DOHH2 (cell line): ENCODE results near the gene CTAGE1.
"Not testable (repeated sequence)": the region's sequence is repeated elsewhere in the genome, so short reads cannot be mapped to it uniquely, and the experiment has no call there.

ENCODE experiments used
- H3F3A ChIP-seq: fragments of 200-600 bp; sonication (generic), shearing (Covaris generic); 2 replicates; pipeline ENCODE4 v1.6.0; 2016; ENCODE audit warnings: antibody characterized with exemption, mild to moderate bottlenecking; ENCODE audit not compliant: control insufficient read depth, insufficient read depth
- H3K27ac ChIP-seq: fragments of 200-600 bp; sonication (generic); 2 replicates; pipeline ENCODE4 v1.5.1; 2014; ENCODE audit warnings: low read depth, mild to moderate bottlenecking, low read length, moderate library complexity
- H3K27me3 ChIP-seq: fragments of 200-600 bp; sonication (generic); 2 replicates; pipeline ENCODE4 v1.6.1; 2014; ENCODE audit warnings: mild to moderate bottlenecking, low read length, mixed read lengths; ENCODE audit not compliant: control insufficient read depth
- H3K36me3 ChIP-seq: fragments of 200-600 bp; sonication (generic); 2 replicates; pipeline ENCODE4 v1.6.1; 2014; ENCODE audit warnings: mild to moderate bottlenecking, low read length, moderate library complexity, mixed read lengths; ENCODE audit not compliant: control insufficient read depth
- H3K4me1 ChIP-seq: fragments of 200-600 bp; sonication (generic); 2 replicates; pipeline ENCODE4 v1.6.1; 2014; ENCODE audit warnings: mild to moderate bottlenecking, low read length, mixed read lengths; ENCODE audit not compliant: control insufficient read depth
- H3K4me2 ChIP-seq: fragments of 200-600 bp; sonication (generic); 2 replicates; pipeline ENCODE4 v1.6.0; 2014; ENCODE audit warnings: mild to moderate bottlenecking, low read length, moderate library complexity
- H3K4me3 ChIP-seq: fragments of 200-600 bp; sonication (generic); 2 replicates; pipeline ENCODE4 v1.5.1; 2014; ENCODE audit warnings: mild to moderate bottlenecking, low read length, mixed read lengths
- H3K79me2 ChIP-seq: fragments of 200-600 bp; sonication (generic); 2 replicates; pipeline ENCODE4 v1.6.1; 2014; ENCODE audit warnings: mild to moderate bottlenecking, low read length, mixed read lengths; ENCODE audit not compliant: control insufficient read depth
- H3K9me2 ChIP-seq: fragments of 200-600 bp; sonication (generic); replicated peaks from 2 replicates; pipeline ENCODE4 v1.6.1; 2014; ENCODE audit warnings: mild to moderate bottlenecking, low read length, mixed read lengths; ENCODE audit not compliant: control insufficient read depth
- H3K9me3 ChIP-seq: fragments of 200-600 bp; sonication (generic); 2 replicates; pipeline ENCODE4 v1.6.1; 2014; ENCODE audit warnings: antibody characterized with exemption, low read length, mixed read lengths; ENCODE audit not compliant: control insufficient read depth, insufficient read depth
- H4K20me1 ChIP-seq: fragments of 200-600 bp; sonication (generic); 2 replicates; pipeline ENCODE4 v1.6.0; 2014; ENCODE audit warnings: low read depth, mild to moderate bottlenecking, antibody characterized with exemption, low read length, moderate library complexity; ENCODE audit not compliant: control insufficient read depth, insufficient read depth
- CTCF ChIP-seq: fragments of 200-600 bp; sonication (generic); IDR thresholded peaks from one replicate; pipeline ENCODE4 v1.5.1; 2014; ENCODE audit warnings: antibody characterized with exemption, mild to moderate bottlenecking, low read depth, low read length; ENCODE audit not compliant: poor library complexity, severe bottlenecking
- EZH2phosphoT487 ChIP-seq: fragments of 200-600 bp; sonication (generic); IDR thresholded peaks from 2 replicates; pipeline ENCODE4 v1.6.1; 2017; ENCODE audit warnings: borderline replicate concordance, mild to moderate bottlenecking, antibody characterized with exemption, low read length, moderate library complexity, mixed read lengths

CTAGE1 gene

GRCh38 chr18:22403950-22404349, 13.8 kb downstream of the CTAGE1 start:
- H4K20me1 ChIP-seq, result no peaks in the 10 kb centered on the region
- H3K27me3 ChIP-seq, result no peaks in the 10 kb centered on the region
- H3F3A ChIP-seq, result no peaks in the 10 kb centered on the region
- no peak overlapping the region for H3K27ac ChIP-seq
- H3K4me3 ChIP-seq, result no peak overlapping the region
- H3K4me2 ChIP-seq, result no peak overlapping the region
- H3K36me3 ChIP-seq, result no peaks in the 10 kb centered on the region
- TF ChIP-seq CTCF (no peak), EZH2phosphoT487 (no peak)
- no peaks in the 10 kb centered on the region for H3K9me3 ChIP-seq
- no peaks in the 10 kb centered on the region for H3K9me2 ChIP-seq
- no peaks in the 10 kb centered on the region for H3K4me1 ChIP-seq
- no peaks in the 10 kb centered on the region for H3K79me2 ChIP-seq

- no peak overlapping the region for H3K27ac ChIP-seq
- no peaks in the 10 kb centered on the region for H3K36me3 ChIP-seq
- no peaks in the 10 kb centered on the region for H3F3A ChIP-seq
- TF ChIP-seq EZH2phosphoT487, result no peak
- no peak for TF ChIP-seq CTCF
- H4K20me1 ChIP-seq, result no peaks in the 10 kb centered on the region
- no peaks in the 10 kb centered on the region for H3K79me2 ChIP-seq
- H3K27me3 ChIP-seq, result no peaks in the 10 kb centered on the region
- H3K9me2 ChIP-seq, result no peaks in the 10 kb centered on the region
- H3K4me3 ChIP-seq, result no peak overlapping the region
- no peak overlapping the region for H3K4me2 ChIP-seq
- no peaks in the 10 kb centered on the region for H3K4me1 ChIP-seq
- H3K9me3 ChIP-seq, result no peaks in the 10 kb centered on the region
These were observed 17.8 kb downstream of the CTAGE1 start for GRCh38 chr18:22399949-22400348.

- no peaks in the 10 kb centered on the region for H3K9me2 ChIP-seq
- no peaks in the 10 kb centered on the region for H3F3A ChIP-seq
- H3K36me3 ChIP-seq, result no peaks in the 10 kb centered on the region
- no peak overlapping the region for H3K27ac ChIP-seq
- no peaks in the 10 kb centered on the region for H3K9me3 ChIP-seq
- H3K4me1 ChIP-seq, result no peaks in the 10 kb centered on the region
- no peak overlapping the region for H3K4me3 ChIP-seq
- H3K79me2 ChIP-seq, result no peaks in the 10 kb centered on the region
- H3K27me3 ChIP-seq, result no peaks in the 10 kb centered on the region
- no peak overlapping the region for H3K4me2 ChIP-seq
- H4K20me1 ChIP-seq, result no peaks in the 10 kb centered on the region
- TF ChIP-seq CTCF (no peak), EZH2phosphoT487 (no peak)
These were observed 19.3 kb downstream of the CTAGE1 start for GRCh38 chr18:22398464-22398863.

GRCh38 chr18:22394428-22394827, 23.3 kb downstream of the CTAGE1 start:
- TF ChIP-seq EZH2phosphoT487, result no peak
- no peak for TF ChIP-seq CTCF
- H3F3A ChIP-seq, result no peaks in the 10 kb centered on the region
- no peaks in the 10 kb centered on the region for H3K79me2 ChIP-seq
- H4K20me1 ChIP-seq, result no peaks in the 10 kb centered on the region
- H3K4me1 ChIP-seq, result no peaks in the 10 kb centered on the region
- no peaks in the 10 kb centered on the region for H3K27me3 ChIP-seq
- H3K4me3 ChIP-seq, result no peak overlapping the region
- H3K4me2 ChIP-seq, result no peak overlapping the region
- H3K27ac ChIP-seq, result no peak overlapping the region
- H3K9me3 ChIP-seq, result no peaks in the 10 kb centered on the region
- no peaks in the 10 kb centered on the region for H3K9me2 ChIP-seq
- H3K36me3 ChIP-seq, result no peaks in the 10 kb centered on the region

GRCh38 chr18:22393164-22393563, 24.6 kb downstream of the CTAGE1 start:
- not testable (repeated sequence) for H3K4me2 ChIP-seq, H3K9me3 ChIP-seq, H3K4me3 ChIP-seq, H3K79me2 ChIP-seq, H3K27me3 ChIP-seq, H3K9me2 ChIP-seq, H3K27ac ChIP-seq, H3F3A ChIP-seq, H3K36me3 ChIP-seq, H3K4me1 ChIP-seq, H4K20me1 ChIP-seq
